Caki2 (cell line): ENCODE data around the gene C9orf43. TPM values are rescaled to one million over a fixed set of nuclear protein-coding genes. Genes with fewer than 3 reads are reported as not detected.
"Not testable (repeated sequence)": the region's sequence is repeated elsewhere in the genome, so short reads cannot be mapped to it uniquely, and the experiment has no call there.

Experiments used
- DNase-seq: peaks from one replicate; pipeline ENCODE4 v3.0.0-alpha.2; 2015; ENCODE audit warnings: low read depth
- in situ Hi-C: cut with HindIII; loops from 2 replicates; pipeline ENCODE4 v1.10.0; 2016; ENCODE audit warnings: low sequenced_read_pairs, low pct_unique_long_range_greater_than_20kb, mixed read lengths
- total RNA-seq: library from RNA; depleted of rRNA; stranded (reverse); fragments of >200 nt; shearing (Covaris generic); gene quantifications from 2 replicates; pipeline ENCODE4 v1.2.3, GENCODE V29; 2014; ENCODE audit warnings: low replicate concordance

Gene C9orf43
- total RNA-seq, 1 experiment from 2014 or later: not detected

GRCh38 chr9:113379829-113380210, 30.7 kb upstream of the C9orf43 start:
- DNase-seq, in situ Hi-C loops: not testable (repeated sequence)

DNA sequence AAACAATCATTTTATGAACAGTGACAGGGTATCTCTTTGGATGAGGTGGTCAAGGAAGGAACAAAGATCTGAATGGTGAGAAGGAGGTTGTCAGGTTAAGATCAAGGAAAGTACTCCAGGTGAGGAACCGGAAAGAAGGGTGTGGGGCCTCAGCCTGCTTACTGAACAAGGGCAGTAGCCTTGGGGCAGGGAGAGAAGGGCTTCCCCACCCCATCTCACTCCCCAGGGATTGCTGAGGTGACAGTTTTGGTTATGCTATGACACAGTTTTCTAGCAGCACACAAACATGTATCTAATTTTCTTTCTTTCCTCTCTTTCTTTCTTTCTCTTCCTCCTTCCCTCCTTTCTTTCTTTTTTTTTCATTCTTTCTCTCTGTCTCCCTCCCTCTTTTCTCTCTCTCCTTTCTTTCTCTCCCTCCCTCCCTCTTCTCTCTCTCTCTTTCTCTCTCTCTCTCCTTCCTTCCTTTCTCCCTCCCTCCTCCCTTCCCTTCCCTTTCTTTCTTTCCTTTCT, 29.6 kb upstream of the C9orf43 start:
- no peak for DNase-seq
- in situ Hi-C loops: no loop called here

DNA sequence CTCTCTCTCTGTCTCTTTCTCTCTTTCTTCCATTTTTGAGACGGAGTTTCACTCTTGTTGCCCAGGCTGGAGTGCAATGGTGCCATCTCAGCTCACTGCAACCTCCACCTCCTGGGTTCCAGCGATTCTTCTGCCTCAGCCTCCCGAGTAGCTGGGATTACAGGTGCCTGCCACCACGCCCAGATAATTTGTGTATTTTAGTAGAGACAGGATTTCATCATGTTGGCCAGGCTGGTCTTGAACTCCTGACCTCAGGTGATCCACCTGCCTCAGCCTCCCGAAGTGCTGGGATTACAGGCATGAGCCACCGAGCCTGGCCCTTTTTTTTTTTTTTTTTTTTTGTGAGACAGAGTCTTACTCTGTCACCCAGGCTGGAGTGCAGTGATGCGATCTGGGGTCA, 29.1 kb upstream of the C9orf43 start:
- DNase-seq, in situ Hi-C loops: not testable (repeated sequence)

DNA sequence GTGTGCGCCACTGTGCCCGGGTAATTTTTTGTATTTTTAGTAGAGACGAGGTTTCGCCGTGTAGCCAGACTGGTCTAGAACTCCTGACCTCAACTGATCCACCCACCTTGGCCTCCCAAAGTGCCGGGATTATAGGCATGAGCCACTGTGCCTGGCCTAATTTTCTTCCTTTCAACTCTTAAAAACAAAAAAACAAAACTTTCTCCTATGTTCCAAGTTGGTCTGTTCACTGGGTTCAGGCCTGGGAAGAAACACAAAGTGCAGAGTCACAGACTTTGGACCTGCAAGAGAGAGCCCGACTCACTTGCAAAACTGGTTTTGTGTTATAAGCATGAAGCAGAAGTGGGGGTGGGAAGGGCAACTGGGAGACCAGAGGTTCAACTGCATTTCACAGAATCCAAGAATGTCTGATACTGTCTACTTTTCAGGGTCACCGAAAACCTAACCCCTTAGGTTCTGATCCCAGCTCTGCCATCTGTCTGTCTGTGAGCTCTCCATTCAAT, 28.6 kb upstream of the C9orf43 start:
- no peak for DNase-seq
- in situ Hi-C loops: no loop called here

DNA sequence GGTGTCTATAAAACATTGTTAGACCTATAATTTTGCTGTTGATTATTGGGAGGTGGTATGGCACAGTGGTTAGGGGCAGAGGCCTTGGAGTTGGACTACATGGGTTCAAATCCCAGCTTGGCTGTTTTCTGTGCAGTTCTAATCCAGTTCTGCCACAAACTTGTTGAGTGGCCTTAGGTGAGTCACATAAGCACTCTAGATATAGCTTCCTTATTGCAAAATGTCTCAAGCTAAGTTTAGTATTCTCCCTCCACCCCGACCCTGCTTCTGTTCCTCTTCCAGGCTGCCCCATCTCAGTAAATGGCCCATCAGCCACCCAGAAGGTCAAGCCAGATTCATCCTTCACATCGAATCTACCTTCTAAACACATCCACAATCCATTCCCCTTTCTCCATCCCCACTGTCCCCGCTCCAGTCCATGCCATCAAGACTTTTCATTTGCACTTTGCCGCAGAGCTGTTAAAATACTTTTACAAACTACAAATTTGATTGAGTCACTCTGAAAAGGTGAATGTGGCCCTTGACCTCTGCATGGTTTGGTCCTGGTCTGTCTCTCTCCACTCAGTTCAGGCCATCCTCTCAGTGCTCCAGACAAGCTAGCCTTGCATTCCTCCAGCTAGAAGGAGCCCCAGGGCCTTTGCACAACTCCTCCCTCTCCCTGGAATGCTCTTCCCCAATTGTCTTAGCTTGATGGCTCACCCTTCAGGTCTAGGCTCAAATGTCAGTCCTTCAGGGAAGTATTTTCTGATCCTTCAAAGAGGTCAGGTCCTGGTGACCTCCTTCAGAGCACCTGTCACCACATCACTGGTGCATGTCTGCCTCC, 23.8 kb upstream of the C9orf43 start:
- DNase-seq: no peak
- in situ Hi-C loops: no loop called here

DNA sequence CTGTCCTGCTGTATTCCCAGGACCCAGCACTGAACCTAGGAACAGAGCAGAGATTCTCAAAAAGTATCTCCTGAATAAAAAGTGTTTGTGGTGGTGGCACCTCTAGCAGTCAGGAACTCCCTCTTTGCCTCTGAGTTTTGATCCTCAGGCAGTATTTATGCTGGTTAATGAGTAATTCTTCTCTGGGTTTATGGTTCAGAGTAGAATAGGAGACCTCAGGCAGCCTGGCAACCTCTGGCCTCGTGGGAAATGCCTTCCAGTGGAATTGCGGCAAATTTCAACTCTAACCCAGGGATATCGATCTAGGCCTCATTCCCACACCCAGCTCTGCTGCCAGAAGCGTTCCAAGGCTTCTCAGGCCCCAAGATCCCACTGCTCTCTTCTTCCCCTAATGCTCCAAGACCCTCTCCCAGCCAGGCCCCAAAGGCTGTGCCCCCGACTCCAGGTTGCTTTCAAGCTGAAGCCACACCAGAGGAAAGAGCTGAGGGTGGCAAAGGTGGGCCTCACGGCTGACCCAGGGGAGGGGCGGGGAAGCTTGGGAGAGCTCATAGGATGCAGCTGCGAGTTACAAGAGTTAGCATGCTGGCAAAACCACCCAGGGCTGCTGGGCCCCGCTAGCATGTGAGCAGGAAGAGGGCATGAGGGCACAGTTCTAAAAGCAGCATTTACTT, 22.9 kb upstream of the C9orf43 start:
- DNase-seq: no peak
- in situ Hi-C loops: no loop called here

DNA sequence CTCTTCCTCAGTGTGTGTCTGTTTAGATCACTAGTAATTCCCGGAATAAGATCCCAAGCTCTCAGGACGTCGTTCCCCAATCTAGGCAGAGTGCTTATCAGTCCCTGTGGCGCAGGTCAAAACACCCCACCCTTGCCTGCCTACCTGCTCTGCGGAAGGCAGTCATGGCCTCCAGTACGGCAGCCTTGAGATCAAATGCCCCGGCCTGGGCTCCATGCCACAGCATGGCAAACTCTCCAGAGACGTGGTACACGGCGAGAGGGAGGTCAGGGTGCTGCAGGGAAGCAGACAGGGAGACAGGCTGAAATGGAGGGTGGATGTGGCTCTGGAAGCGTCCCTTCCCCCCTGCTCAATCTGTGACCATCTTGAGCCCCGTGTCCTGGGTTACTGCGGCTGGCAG, 21.7 kb upstream of the C9orf43 start:
- in situ Hi-C loops: no loop called here
- DNase-seq: no peak

DNA sequence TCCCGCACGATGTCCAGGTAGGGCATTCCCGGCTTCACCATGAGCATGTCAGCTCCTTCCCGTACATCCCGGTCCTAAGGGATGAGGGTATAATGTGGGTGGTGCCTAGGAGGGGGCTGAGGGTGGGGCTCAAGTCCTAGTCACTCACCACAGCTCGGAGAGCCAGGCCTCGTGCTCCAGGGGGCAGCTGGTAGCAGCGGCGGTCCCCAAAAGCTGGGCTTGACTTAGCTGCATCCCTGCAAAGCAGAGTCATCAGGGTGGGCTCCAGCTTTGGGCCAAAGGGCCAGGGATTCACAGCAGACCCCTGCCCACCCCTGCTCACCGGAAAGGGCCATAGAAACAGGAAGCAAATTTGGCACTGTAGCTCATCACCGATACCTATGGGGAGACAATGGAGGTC, 21.1 kb upstream of the C9orf43 start:
- in situ Hi-C loops: no loop called here
- DNase-seq: no peak

DNA sequence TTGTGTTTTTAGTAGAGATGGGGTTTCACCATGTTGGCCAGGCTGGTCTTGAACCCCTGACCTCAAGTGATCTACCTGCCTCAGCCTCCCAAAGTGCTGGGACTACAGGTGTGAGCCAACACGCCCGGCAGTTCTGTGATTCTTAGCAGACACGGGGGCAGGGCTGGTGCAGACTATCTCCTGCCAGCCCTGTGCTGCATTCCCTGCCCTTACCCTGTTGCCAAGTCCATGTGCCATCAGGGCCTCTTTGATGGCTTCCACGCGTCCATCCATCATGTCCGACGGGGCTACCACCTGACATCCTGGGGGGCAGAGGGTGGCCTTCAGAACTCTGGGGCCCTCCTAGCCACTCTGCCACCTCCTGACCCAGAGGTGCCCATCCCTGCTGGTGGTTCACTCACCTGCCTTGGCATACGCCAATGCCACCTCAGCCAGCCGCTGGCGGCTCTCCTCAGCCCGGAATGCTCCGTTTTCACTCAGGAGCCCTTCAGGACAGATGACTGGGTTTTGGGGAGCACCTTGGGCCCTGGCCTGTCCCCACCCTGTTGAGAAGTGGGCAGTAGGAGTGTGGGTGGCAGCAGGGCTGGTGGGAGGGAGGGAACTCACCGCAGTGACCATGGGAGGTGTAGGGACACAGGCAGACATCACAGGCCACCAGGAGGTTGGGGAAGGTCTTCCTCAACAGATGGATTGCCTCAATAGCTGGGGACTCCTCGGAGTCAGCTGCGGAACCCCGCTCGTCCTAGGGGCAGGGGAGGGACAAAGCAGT, 20.2 kb upstream of the C9orf43 start:
- DNase-seq: no peak
- in situ Hi-C loops: no loop called here

- DNase-seq: no peak
- in situ Hi-C loops: no loop called here
These were observed 18.6 kb upstream of the C9orf43 start for GRCh38 chr9:113391917-113392316.

DNA sequence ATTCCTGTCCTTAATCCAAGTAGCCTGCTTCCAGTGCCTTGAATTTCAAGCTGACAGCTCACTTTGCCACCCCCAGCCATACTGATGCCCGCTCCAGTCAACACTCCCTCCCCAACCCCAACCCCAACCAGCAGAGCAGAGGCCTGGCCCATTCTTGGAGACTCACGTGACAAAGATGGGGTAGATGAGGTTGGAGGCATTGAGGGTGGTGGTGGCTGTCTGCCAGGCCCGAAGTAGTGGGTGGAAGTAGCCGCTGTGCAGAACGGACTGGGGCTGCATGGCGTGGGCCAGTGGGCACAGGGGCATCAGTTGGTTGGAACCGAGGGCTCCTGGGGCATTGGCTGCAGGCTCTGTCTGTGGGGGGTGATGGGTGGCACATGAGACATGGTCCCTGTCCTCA, 17.3 kb upstream of the C9orf43 start:
- in situ Hi-C loops: no loop called here
- DNase-seq: no peak

- in situ Hi-C loops: no loop called here
- DNase-seq: no peak
These were observed 15.3 kb upstream of the C9orf43 start for GRCh38 chr9:113395000-113395861.

- DNase-seq: no peak
- in situ Hi-C loops: no loop called here
These were observed 13.3 kb upstream of the C9orf43 start for GRCh38 chr9:113397203-113397631.

DNA sequence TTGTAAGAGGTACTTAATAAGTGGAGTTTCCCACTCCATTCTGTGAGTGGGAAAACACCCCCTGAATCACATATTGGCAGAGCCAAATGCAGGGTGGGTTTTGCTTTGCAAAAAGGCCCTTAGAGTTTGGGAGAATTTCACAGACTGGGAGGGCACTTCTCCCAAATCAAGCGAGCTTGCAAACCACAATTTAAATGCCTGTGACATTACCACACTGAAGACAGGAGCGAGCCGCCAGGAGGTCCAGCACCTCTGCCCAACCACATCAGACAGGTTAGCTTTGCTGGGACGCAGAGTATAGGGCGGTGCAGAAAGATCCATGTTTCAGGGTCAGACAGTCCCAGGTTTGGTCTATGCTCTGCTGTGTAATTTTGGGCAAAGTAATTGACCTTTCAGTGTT, 11.8 kb upstream of the C9orf43 start:
- in situ Hi-C loops: no loop called here
- DNase-seq: no peak

DNA sequence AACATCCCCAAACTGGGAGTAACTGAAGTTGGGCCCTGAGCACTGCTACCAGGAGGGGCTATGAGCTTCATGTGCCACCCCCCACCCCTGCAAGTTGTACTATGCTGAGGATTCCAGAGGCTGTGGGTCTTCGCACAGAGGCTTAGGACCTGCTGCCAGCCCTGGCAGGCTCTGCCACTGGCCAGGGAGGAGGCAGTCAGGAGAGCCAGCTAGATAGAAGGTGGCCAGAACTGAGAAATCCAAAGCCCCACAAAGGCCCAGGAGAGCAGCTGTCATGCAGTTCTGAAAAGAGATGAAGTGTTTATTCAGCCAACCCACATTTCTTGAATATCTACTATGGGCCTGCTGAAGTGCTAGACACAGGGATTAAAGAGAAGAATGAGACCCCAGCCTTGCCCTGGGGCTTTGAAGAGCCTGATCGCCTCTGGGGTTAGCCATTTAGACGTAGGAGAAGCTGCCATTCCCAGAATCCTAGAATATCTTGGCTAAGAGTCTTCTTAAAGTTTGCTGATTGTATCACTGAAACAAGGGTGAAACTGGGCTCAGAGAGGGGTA, 10.8 kb upstream of the C9orf43 start:
- no peak for DNase-seq
- in situ Hi-C loops: no loop called here

- DNase-seq: peak; percentile 99
- in situ Hi-C loops: no loop called here
These were observed 9.3 kb upstream of the C9orf43 start, which contains the start of gene ALAD for GRCh38 chr9:113401027-113401792. Gene ALAD, minus strand, starts transcription at chr9:113401284. Its CDS starts 7,725 bp downstream, at chr9:113393559.

GRCh38 chr9:113403646-113404045, 6.9 kb upstream of the C9orf43 start:
- DNase-seq: no peak
- in situ Hi-C loops: no loop called here
